Measurements from ENCODE around the gene MREG.
"Not testable (repeated sequence)": the region's sequence is repeated elsewhere in the genome, so short reads cannot be mapped to it uniquely, and the experiment has no call there.

The MREG gene

DNA sequence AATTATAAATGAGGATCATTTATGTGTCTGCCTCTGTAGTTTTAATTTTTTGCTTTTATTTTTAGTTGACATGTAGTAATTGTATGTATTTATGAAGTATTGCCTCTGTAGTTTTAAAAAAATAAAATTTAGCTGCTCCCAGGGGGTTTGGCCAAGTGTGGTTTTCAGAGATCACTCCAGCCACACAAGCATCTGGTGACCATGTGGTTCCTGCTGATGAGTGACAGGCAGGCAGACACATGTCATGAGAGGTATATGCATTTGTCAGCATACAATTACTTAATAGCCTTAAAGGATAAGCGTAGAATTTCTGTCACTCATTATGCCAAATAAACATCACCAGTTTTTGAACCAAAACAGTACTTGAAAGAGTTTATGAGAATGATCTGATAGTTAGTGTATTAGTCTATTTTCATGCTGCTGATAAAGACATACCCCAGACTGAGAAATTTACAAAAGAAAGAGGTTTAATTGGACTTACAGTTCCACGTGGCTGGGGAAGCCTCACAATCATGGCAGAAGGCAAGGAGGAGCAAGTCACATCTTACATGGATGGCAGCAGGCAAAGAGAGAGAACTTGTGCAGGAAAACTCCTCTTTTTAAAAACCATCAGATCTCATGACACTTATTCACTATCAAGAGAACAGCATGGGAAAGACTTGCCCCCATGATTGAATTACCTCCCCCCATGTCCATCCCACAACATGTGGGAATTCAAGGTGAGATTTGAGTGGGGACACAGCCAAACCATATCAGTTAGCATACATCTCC lies 29.6 kb downstream of the MREG start:
- DNase-seq, result no peak

DNA sequence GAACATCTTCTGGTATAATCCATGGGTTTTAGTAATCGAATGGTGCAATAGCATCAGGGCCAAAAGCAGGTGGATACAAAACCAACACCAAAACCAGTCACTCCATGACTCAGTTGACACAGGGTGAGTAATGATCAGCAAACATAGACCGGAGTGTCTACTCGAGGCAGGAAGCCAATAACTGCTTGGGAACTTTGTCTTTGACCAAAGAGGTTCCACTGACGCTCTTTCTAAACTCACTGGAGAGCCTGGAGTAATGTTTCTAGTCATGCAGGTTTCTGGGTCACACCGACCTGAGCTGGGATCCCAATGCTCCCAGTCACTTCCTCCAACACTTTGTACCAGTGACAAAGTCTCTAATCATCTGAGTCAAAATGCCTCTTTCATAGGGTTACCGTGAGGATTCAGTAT lies 30.9 kb downstream of the MREG start:
- DNase-seq, result no peak

DNA sequence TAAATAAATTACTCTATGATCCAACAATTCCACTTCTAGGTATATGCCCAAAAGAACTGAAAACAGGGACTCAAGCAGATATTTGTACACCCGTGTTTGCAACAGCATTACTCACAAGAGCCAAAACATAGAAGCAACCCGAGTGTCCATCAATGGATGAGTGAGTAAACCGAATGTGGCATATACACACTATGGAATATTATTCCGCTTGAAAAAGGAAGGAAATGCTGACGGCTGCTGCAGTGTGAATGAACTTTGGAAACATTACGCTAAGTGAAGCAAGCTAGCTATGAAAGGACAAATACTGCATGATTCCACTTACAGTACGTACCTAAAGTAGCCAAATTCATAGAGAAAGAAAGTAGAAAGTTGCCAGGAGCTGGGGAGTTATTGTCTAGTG lies 32.2 kb downstream of the MREG start:
- DNase-seq, result no peak

DNA sequence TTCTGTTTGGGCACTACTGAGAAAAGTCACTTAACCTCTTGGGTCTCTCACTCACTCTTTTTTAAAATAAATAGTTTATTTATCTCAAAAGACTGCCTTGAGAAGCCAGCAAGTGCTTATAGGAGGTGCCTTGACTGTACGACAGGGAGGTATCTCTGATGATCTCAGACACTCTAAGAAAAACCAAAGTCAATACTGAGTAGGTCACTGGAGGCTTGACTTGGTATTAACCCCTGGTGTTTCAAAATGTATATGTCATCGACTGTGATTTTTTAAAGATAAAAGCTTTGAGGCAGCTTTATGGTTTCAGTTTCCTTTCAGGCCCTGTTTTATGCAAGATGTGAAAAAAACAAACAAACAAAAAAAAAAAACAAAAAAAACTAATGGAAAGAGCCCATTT lies 33.7 kb downstream of the MREG start:
- no peak for DNase-seq

GRCh38 chr2:215974700-215975429 lies 38.5 kb downstream of the MREG start:
- DNase-seq, result no peak

- DNase-seq, result no peak
These were observed 39.2 kb downstream of the MREG start for GRCh38 chr2:215973954-215974699.

- no peak for DNase-seq
These were observed 40.1 kb downstream of the MREG start for GRCh38 chr2:215973145-215973792.

GRCh38 chr2:215971671-215972070 lies 41.7 kb downstream of the MREG start:
- DNase-seq, result no peak

GRCh38 chr2:215970894-215971293 lies 42.5 kb downstream of the MREG start:
- not testable (repeated sequence) for DNase-seq

GRCh38 chr2:215970425-215970824 lies 42.9 kb downstream of the MREG start:
- DNase-seq, result no peak

- no peak for DNase-seq
These were observed 44.1 kb downstream of the MREG start for GRCh38 chr2:215969131-215969841.

GRCh38 chr2:215968499-215968898 lies 44.9 kb downstream of the MREG start:
- no peak for DNase-seq

DNA sequence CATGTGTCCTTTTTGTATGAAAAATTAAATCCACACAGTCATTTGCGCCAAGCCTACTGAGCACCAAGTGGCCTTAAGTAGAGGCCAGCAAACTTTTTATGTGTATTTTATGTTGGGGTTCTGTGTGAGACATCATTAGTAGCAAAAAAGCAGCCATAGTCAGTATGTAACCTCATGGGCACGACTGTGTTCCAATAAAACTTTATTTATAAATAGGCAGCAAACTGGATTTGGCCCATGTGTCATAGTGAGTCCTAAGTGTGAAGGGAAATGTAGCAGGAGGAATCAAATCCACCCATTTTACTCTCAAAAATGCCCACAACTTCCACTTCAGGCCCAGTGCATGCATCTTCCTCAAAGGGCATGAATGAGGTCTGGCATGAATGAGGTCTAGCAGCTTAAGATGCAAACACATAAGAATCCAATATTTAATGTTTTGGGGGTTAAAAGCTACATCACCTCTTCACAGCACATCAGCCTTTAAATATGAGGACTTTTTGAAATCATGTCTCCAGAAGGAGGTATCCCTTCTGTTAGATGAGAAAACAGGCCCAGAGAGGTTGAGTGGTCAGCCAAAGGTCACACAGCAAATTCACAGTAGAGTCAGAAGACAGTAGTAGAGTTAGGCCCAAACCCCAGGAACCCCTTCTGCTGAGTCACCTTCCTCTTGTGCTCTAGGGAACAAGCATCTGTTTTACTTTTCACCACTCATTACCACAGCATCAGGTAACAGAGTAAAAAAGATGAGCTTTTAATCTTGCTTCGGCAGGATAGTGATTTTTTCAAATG lies 45.6 kb downstream of the MREG start:
- no peak for DNase-seq

- no peak for DNase-seq
These were observed 46.4 kb downstream of the MREG start for GRCh38 chr2:215966951-215967350.

DNA sequence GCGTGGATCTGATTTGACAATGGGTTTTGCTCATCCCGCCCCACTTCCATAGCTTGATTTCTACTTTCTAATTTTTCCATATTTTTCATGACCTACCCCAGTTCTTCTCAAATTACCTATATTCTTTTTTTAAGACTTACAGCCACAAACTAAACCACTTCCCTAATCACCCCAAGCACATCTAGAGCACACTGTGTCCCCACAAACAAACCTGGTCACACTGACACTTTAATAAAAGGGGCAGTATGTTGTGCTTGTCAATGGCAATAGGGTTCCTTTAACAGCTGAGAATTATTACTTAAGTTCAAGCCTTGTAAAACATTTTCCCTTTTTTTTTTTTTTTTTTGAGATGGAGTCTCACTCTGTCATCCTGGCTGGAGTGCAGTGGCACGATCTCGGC lies 47.1 kb downstream of the MREG start:
- no peak for DNase-seq

DNA sequence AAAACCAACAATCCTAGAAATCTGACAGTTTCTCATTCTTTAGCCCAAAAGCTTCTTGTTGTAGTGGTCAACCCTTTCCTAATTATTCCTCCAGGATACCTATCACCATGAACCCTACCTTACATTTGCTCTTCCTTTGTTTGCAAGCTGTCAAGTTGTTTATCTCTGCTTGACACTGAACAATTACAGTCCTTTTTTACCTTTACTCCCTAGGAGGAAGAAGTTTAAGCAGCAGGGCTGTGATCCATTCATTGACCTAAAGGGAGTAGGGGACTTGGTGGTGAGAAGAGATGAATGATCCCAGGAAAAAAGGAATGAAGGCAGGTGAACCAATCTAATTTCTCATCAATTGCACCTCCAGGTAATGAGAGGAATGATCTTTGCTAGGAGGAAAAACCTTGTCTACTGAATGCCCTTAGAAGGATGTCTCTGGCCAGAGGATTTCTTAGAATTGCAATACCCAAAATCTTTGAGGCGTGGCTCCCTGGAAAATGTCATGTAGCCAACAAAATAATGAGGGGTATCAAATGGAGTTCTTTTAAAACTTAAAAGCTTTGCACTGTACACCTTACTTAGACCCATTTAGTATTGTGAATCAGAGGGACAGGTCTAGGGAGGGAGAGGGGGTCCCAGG lies 47.7 kb downstream of the MREG start:
- DNase-seq, result no peak

GRCh38 chr2:215961981-215962380 lies 51.4 kb downstream of the MREG start:
- DNase-seq, result no peak

DNA sequence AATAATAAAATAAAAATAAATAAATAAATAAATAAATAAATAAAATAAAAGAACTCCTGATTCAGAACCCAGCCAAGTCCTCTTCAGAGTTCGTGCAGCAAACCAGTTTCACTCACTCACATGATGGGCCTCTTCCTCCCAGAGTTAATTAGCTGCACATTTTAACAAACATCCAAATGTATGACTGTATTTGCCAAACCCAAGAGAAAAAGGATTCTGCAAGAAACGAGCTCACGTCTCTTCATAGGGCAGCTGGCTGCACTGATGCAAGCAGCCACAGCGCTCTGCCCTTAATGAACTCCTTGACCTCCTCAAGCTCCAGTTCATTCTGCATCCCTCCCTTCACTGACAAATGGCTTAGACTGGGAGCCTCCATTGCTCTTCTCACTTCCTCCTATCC lies 55.1 kb downstream of the MREG start:
- DNase-seq, result no peak

- DNase-seq, result not testable (repeated sequence)
These were observed 55.8 kb downstream of the MREG start for GRCh38 chr2:215957354-215958122.

Data from right hindlimb (tissue), 1 donor.